H9 (cell line): ENCODE results near the gene COP1. TPM values are rescaled to one million over a fixed set of nuclear protein-coding genes. Genes with fewer than 3 reads are reported as not detected.
"Not testable (repeated sequence)": the region's sequence is repeated elsewhere in the genome, so short reads cannot be mapped to it uniquely, and the experiment has no call there.

Experiments used
- DNase-seq: peaks from one replicate; pipeline ENCODE4 v3.0.0-alpha.2; 2017
- H2AFZ ChIP-seq: one replicate; pipeline ENCODE4 v1.6.1; 2013; ENCODE audit warnings: mild to moderate bottlenecking, low read length, control low read depth, moderate library complexity
- H2AK5ac ChIP-seq: 2 replicates; pipeline ENCODE4 v1.6.1; 2013; ENCODE audit warnings: low read length, control low read depth, mixed read lengths; ENCODE audit not compliant: insufficient read length
- H2BK120ac ChIP-seq: one replicate; pipeline ENCODE4 v1.6.1; 2013; ENCODE audit warnings: low read depth, mild to moderate bottlenecking, low read length, control low read depth, inconsistent platforms; ENCODE audit not compliant: poor library complexity, severe bottlenecking
- H2BK12ac ChIP-seq: 2 replicates; pipeline ENCODE4 v1.6.1; 2013; ENCODE audit warnings: low read length, control low read depth, mixed read lengths, low read depth; ENCODE audit not compliant: insufficient read length
- H2BK15ac ChIP-seq: 2 replicates; pipeline ENCODE4 v1.6.1; 2013; ENCODE audit warnings: low read depth, low read length, control low read depth
- H2BK20ac ChIP-seq: one replicate; pipeline ENCODE4 v1.6.1; 2013; ENCODE audit warnings: low read depth, mild to moderate bottlenecking, low read length, control low read depth, inconsistent platforms; ENCODE audit not compliant: poor library complexity, severe bottlenecking
- H2BK5ac ChIP-seq: 2 replicates; pipeline ENCODE4 v1.6.1; 2013; ENCODE audit warnings: low read length, control low read depth, mixed read lengths; ENCODE audit not compliant: insufficient read length
- H3K14ac ChIP-seq: 2 replicates; pipeline ENCODE4 v1.6.1; 2013; ENCODE audit warnings: low read length, control low read depth; ENCODE audit not compliant: insufficient read depth
- H3K18ac ChIP-seq: 2 replicates; pipeline ENCODE4 v1.6.1; 2013; ENCODE audit warnings: low read depth, mild to moderate bottlenecking, mixed read lengths, low read length, control low read depth; ENCODE audit not compliant: insufficient read length
- H3K23ac ChIP-seq: 2 replicates; pipeline ENCODE4 v1.6.1; 2013; ENCODE audit warnings: low read length, control low read depth, mixed read lengths, low read depth; ENCODE audit not compliant: insufficient read length
- H3K23me2 ChIP-seq: 2 replicates; pipeline ENCODE4 v1.6.1; 2013; ENCODE audit warnings: low read depth, mild to moderate bottlenecking, mixed read lengths, low read length, control low read depth; ENCODE audit not compliant: insufficient read length, poor library complexity, severe bottlenecking
- H3K27ac ChIP-seq: 2 replicates; pipeline ENCODE4 v1.5.1; 2013; ENCODE audit warnings: low read length, control low read depth, mixed read lengths, low read depth; ENCODE audit not compliant: insufficient read length
- H3K27me3 ChIP-seq: 2 replicates; pipeline ENCODE4 v1.6.1; 2013; ENCODE audit warnings: low read length, control low read depth, inconsistent platforms; ENCODE audit not compliant: insufficient read depth
- H3K4ac ChIP-seq: 2 replicates; pipeline ENCODE4 v1.6.1; 2013; ENCODE audit warnings: low read depth, mild to moderate bottlenecking, control low read depth, inconsistent platforms, low read length, moderate library complexity
- H3K4me1 ChIP-seq: 2 replicates; pipeline ENCODE4 v1.6.1; 2013; ENCODE audit warnings: low read length, control low read depth, inconsistent platforms; ENCODE audit not compliant: insufficient read depth
- H3K4me2 ChIP-seq: 2 replicates; pipeline ENCODE4 v1.6.1; 2013; ENCODE audit warnings: low read length, control low read depth, mixed read lengths; ENCODE audit not compliant: insufficient read length, insufficient read depth
- H3K56ac ChIP-seq: 2 replicates; pipeline ENCODE4 v1.6.1; 2013; ENCODE audit warnings: low read depth, mild to moderate bottlenecking, mixed read lengths, low read length, control low read depth; ENCODE audit not compliant: insufficient read length
- H3K79me1 ChIP-seq: 2 replicates; pipeline ENCODE4 v1.6.1; 2013; ENCODE audit warnings: low read depth, mild to moderate bottlenecking, moderate library complexity, low read length, control low read depth, inconsistent platforms; ENCODE audit not compliant: insufficient read depth, poor library complexity, severe bottlenecking
- H3K79me2 ChIP-seq: 2 replicates; pipeline ENCODE4 v1.6.1; 2013; ENCODE audit warnings: low read length, control low read depth, inconsistent platforms; ENCODE audit not compliant: insufficient read depth
- H3K9ac ChIP-seq: 2 replicates; pipeline ENCODE4 v1.6.1; 2013; ENCODE audit warnings: low read length, control low read depth, mixed read lengths; ENCODE audit not compliant: insufficient read length; ENCODE audit errors: extremely low read depth
- H3K9me3 ChIP-seq: one replicate; pipeline ENCODE4 v1.6.1; 2013; ENCODE audit warnings: low read depth, low read length, inconsistent platforms; ENCODE audit not compliant: control insufficient read depth
- H3T11ph ChIP-seq: one replicate; pipeline ENCODE4 v1.6.1; 2013; ENCODE audit warnings: mild to moderate bottlenecking, low read length, control low read depth, inconsistent platforms
- H4K20me1 ChIP-seq: one replicate; pipeline ENCODE4 v1.6.1; 2013; ENCODE audit not compliant: control insufficient read depth, insufficient read length, insufficient read depth
- H4K5ac ChIP-seq: 2 replicates; pipeline ENCODE4 v1.6.1; 2013; ENCODE audit warnings: low read depth, mild to moderate bottlenecking, mixed read lengths, low read length, control low read depth; ENCODE audit not compliant: insufficient read length
- H4K8ac ChIP-seq: replicated peaks from 2 replicates; pipeline ENCODE4 v1.6.1; 2013; ENCODE audit warnings: low read length, control low read depth, mixed read lengths, low read depth; ENCODE audit not compliant: insufficient read length
- H4K91ac ChIP-seq: 2 replicates; pipeline ENCODE4 v1.6.1; 2013; ENCODE audit warnings: low read depth, mild to moderate bottlenecking, moderate library complexity, mixed read lengths, low read length, control low read depth; ENCODE audit not compliant: insufficient read length
- H3K27ac Mint-ChIP-seq, 3 experiments: 2 replicates in 2 of 3; 3 replicates in 1 of 3; pipeline ENCODE4 v1.8.0; 2020 to 2021; ENCODE audit warnings: mixed read lengths in 3 of 3, mild to moderate bottlenecking in 1 of 3, moderate library complexity in 1 of 3
- H3K27me3 Mint-ChIP-seq: 2 replicates; pipeline ENCODE4 v1.8.0; 2021; ENCODE audit warnings: low read depth, mild to moderate bottlenecking, moderate library complexity, mixed read lengths
- H3K36me3 Mint-ChIP-seq, 3 experiments: 2 replicates in 2 of 3; 3 replicates in 1 of 3; pipeline ENCODE4 v1.8.0; 2020 to 2021; ENCODE audit warnings: low read depth in 3 of 3, mixed read lengths in 3 of 3; ENCODE audit not compliant: insufficient read depth in 1 of 3
- H3K4me1 Mint-ChIP-seq, 2 experiments: 2 replicates each; pipeline ENCODE4 v1.8.0; 2020; ENCODE audit warnings: mixed read lengths in 2 of 2
- H3K4me3 Mint-ChIP-seq, 2 experiments: 2 replicates in 1 of 2; 3 replicates in 1 of 2; pipeline ENCODE4 v1.8.0; 2020 to 2021; ENCODE audit warnings: mild to moderate bottlenecking in 2 of 2, mixed read lengths in 2 of 2, moderate library complexity in 1 of 2
- H3K9me3 Mint-ChIP-seq, 2 experiments: 2 replicates in 1 of 2; 3 replicates in 1 of 2; pipeline ENCODE4 v1.8.0; 2020; ENCODE audit warnings: mild to moderate bottlenecking in 2 of 2, mixed read lengths in 2 of 2, moderate library complexity in 1 of 2
- WGBS: extraction: QIAGEN DNeasy Blood & Tissue Kit; methylation state at CpG from one replicate; pipeline ENCODE4 v1.1.7; 2013; ENCODE audit warnings: missing lambda C conversion rate, low lambda C conversion rate, mixed read lengths; ENCODE audit not compliant: insufficient read length; ENCODE audit errors: extremely low coverage; 5-methylcytosine and 5-hydroxymethylcytosine counted together
- total RNA-seq: library from RNA; stranded (reverse); gene quantifications from 2 replicates; pipeline ENCODE4 v1.2.1, GENCODE V29; 2021
- TF ChIP-seq, protein P1 (sequence below): fragments of 200-600 bp; sonication (generic); conservative IDR thresholded peaks from 3 replicates; pipeline ENCODE4 v1.8.0; 2021; ENCODE audit warnings: antibody characterized with exemption, mild to moderate bottlenecking

COP1 gene
- total RNA-seq, 1 experiment from 2014 or later = 41.3 TPM

DNA sequence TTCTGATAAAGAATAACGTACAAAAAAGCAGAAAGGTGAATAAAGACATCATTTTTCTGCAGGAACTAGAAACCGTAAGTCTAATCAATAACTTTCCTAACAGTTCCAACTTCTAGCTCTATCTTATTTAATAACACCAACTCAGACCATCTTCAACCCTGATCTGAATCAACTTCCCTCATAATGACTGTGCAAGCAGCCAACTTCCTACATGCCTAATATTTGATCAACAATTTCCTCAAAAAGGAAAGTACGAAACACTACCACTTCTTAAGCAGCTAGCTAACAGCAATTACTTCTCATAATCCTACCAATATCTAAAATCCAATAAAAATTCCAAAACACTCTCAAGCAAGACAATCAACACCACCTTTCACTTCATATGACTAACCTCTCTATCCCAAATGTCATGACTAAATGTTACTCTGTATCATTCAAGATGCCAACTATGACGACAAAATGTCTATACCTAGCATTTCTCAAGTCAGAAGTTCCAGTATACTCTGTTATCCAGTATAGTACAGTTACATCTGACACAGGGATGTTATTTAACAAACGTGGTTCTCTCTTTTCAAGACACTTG, 1.7 kb downstream of the COP1 start:
- H2BK12ac ChIP-seq = no peak overlapping the region
- Mint-ChIP-seq H3K4me1 (peaks cover 19 to 28% of the 10 kb centered on the region in 2 experiments), H3K27ac (no peak overlapping the region), H3K9me3 (no peaks in the 10 kb centered on the region; a peak in 1 of 5 replicates), H3K36me3 (peaks cover 0 to 3% (median 0%) of the 10 kb centered on the region in 3 experiments; a peak in 1 of 7 replicates), H3K4me3 (peak overlapping the region; percentile 95 to 99), H3K27me3 (no peaks in the 10 kb centered on the region; the same call in 1 of the 2 replicates)
- no peaks in the 10 kb centered on the region for H3K4me1 ChIP-seq
- peak overlapping the region; percentile 81 for H3K9ac ChIP-seq
- no peak overlapping the region for H3K18ac ChIP-seq
- H4K5ac ChIP-seq = no peak overlapping the region
- H2AK5ac ChIP-seq = no peak overlapping the region
- H2AFZ ChIP-seq = no peak overlapping the region
- no CpG with 5 or more reads among the region's 5 CpGs for WGBS
- no peak overlapping the region for H3K14ac ChIP-seq
- H3K9me3 ChIP-seq = no peaks in the 10 kb centered on the region
- TF ChIP-seq, protein P1, sequence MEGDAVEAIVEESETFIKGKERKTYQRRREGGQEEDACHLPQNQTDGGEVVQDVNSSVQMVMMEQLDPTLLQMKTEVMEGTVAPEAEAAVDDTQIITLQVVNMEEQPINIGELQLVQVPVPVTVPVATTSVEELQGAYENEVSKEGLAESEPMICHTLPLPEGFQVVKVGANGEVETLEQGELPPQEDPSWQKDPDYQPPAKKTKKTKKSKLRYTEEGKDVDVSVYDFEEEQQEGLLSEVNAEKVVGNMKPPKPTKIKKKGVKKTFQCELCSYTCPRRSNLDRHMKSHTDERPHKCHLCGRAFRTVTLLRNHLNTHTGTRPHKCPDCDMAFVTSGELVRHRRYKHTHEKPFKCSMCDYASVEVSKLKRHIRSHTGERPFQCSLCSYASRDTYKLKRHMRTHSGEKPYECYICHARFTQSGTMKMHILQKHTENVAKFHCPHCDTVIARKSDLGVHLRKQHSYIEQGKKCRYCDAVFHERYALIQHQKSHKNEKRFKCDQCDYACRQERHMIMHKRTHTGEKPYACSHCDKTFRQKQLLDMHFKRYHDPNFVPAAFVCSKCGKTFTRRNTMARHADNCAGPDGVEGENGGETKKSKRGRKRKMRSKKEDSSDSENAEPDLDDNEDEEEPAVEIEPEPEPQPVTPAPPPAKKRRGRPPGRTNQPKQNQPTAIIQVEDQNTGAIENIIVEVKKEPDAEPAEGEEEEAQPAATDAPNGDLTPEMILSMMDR = no peak
- no peak overlapping the region for H2BK5ac ChIP-seq
- DNase-seq = no peak
- H4K20me1 ChIP-seq = no peaks in the 10 kb centered on the region
- no peaks in the 10 kb centered on the region for H3K27me3 ChIP-seq
- no peak overlapping the region for H4K91ac ChIP-seq
- H3K23ac ChIP-seq = no peak overlapping the region
- H3K23me2 ChIP-seq = no peaks in the 10 kb centered on the region
- peak overlapping the region; percentile 48 for H3K4me2 ChIP-seq
- H3K79me1 ChIP-seq = no peaks in the 10 kb centered on the region
- no peak overlapping the region for H2BK20ac ChIP-seq
- no peak overlapping the region for H3K4ac ChIP-seq
- no peak overlapping the region for H2BK15ac ChIP-seq
- no peak overlapping the region for H2BK120ac ChIP-seq
- no peak overlapping the region for H3K56ac ChIP-seq
- no peak overlapping the region for H4K8ac ChIP-seq
- no peak overlapping the region for H3K27ac ChIP-seq
- H3T11ph ChIP-seq = no peak overlapping the region
- H3K79me2 ChIP-seq = peaks cover 31% of the 10 kb centered on the region; the same call in 1 of the 2 replicates

DNA sequence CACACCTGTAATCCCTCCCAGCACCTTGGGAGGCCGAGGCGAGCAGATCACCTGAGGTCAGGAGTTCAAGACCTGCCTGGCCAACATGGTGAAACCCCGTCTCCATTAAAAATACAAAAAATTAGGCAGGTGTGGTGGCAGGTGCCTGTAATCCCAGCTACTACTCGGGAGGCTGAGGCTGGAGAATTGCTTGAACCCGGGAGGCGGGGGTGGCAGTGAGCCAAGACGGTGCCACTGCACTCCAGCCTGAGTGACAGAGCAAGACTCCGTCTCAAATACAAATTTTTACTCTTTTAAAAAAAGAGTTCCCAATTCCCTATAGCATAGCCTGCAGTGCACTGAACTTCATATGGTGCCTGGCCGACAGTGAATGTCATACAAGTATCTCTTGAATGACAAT, 2.4 kb downstream of the COP1 start:
- not testable (repeated sequence) for H2BK20ac ChIP-seq, H3K4me1 ChIP-seq, H2AK5ac ChIP-seq, H2AFZ ChIP-seq, H3T11ph ChIP-seq, H3K56ac ChIP-seq, H3K18ac ChIP-seq, H3K27me3 Mint-ChIP-seq, H4K91ac ChIP-seq, H4K20me1 ChIP-seq, H2BK12ac ChIP-seq, H3K79me1 ChIP-seq, H3K23ac ChIP-seq, H3K4ac ChIP-seq, H3K27ac Mint-ChIP-seq, H3K9me3 ChIP-seq, H3K14ac ChIP-seq, H2BK15ac ChIP-seq, H2BK5ac ChIP-seq, H3K36me3 Mint-ChIP-seq, H3K9me3 Mint-ChIP-seq, H2BK120ac ChIP-seq, H3K27me3 ChIP-seq, H3K23me2 ChIP-seq, H3K9ac ChIP-seq, H4K8ac ChIP-seq, H3K27ac ChIP-seq, H4K5ac ChIP-seq, DNase-seq
- Mint-ChIP-seq H3K4me1 (peaks cover 19 to 28% of the 10 kb centered on the region in 2 experiments), H3K4me3 (peak overlapping the region; percentile 95 to 99)
- H3K79me2 ChIP-seq = peaks cover 34% of the 10 kb centered on the region; the same call in 1 of the 2 replicates
- WGBS = no CpG with 5 or more reads among the region's 9 CpGs
- H3K4me2 ChIP-seq = peak overlapping the region; percentile 48
